PC-3 (cell line): ENCODE measurements around the gene GRK1.

Experiments
- CTCF ChIP-seq: fragments of 300-600 bp; sonication (generic); conservative IDR thresholded peaks from 2 replicates; pipeline ENCODE4 v1.5.1; 2017; ENCODE audit warnings: antibody characterized with exemption, low read depth, mild to moderate bottlenecking, low read length
- EZH2 ChIP-seq: fragments of 300-600 bp; sonication (generic); IDR thresholded peaks from one replicate; pipeline ENCODE4 v1.6.1; 2017; ENCODE audit warnings: antibody characterized with exemption, mild to moderate bottlenecking, low read length; ENCODE audit not compliant: unreplicated experiment
- EZH2phosphoT487 ChIP-seq: fragments of 300-600 bp; sonication (generic); IDR thresholded peaks from 2 replicates; pipeline ENCODE4 v1.6.1; 2018; ENCODE audit warnings: mild to moderate bottlenecking, antibody characterized with exemption, low read length, borderline replicate concordance

DNA sequence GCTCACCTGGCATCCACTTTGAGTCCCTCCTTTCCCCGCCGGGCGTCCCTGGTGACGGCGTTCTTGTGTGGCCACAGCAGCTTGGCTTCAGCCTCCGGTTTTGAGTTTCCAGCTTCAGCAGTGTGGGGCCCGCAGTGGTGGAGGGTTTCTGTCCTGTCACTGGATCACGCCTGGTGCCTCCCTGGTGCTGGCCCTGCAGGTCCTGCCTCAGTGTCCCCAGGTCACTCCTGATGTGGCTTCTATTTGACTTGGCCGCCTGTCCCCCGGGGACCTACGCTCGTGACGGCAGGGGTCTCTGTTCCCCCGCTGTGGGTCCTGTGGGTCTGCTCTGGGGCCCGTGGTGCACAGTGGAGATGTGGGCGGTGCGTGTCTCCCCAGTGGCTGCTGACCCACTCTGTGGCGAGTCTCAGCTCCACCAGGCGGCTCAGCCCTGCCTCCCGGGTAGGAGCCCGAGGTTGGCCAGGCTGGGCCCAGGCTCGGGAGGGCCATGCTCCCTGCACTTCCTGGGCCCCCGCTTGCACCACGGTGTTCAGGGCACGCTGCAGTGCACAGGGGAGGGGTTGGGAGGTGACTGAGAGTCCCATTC, 10.9 kb upstream of the GRK1 start:
- TF ChIP-seq EZH2phosphoT487, result no peak
- TF ChIP-seq CTCF, result no peak
- TF ChIP-seq EZH2, result no peak
